ENCODE results near the gene ADCY2.

- TF ChIP-seq POLR2A (IDR thresholded peaks at IDR 0.05; ENCODE audit: low read length): no peak
- no peak for TF ChIP-seq GATA1 (IDR thresholded peaks at IDR 0.05; ENCODE audit: low read depth, low read length)
Observed at GRCh38 chr5:7714697-7715096, 318.8 kb downstream of the ADCY2 start.
